ENCODE data around the gene DPP10. TPM values are rescaled to one million over a fixed set of nuclear protein-coding genes. Genes with fewer than 3 reads are reported as not detected.

Gene DPP10
- total RNA-seq, 4 donors from 2014 or later, result 1.9 to 4.6 (median 3.9) TPM

DNA sequence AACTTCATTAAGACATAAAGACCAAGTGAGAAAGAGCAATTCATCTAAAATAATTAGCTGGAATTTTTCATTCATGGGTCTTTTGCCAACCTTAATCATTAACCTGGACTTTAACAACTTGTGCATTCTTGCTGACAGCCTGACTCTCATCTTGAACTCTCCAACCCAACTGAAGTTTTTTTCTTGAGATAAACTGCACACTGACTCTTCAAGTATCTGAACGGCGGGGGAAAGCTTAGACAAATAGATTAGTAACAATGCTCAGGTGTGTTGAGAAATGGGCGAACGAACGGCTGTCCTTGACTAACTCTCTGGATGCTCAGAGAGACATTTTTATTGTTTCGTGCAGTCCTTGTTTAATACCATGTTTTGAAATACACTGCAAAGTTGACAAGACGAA is 186.0 kb downstream of the DPP10 start:
- Histone ChIP-seq H3K4me3 (no peak overlapping the region), H3K36me3 (no peaks in the 10 kb centered on the region), H3K27me3 (no peaks in the 10 kb centered on the region), H3K4me1 (no peaks in the 10 kb centered on the region), H3K27ac (no peak overlapping the region), H3K9me3 (no peaks in the 10 kb centered on the region)
- TF ChIP-seq EP300 (IDR thresholded peaks at IDR 0.05) (no peak), POLR2A (IDR thresholded peaks at IDR 0.05) (no peak), POLR2AphosphoS5 (IDR thresholded peaks at IDR 0.05) (no peak)
- TF ChIP-seq, protein P1, sequence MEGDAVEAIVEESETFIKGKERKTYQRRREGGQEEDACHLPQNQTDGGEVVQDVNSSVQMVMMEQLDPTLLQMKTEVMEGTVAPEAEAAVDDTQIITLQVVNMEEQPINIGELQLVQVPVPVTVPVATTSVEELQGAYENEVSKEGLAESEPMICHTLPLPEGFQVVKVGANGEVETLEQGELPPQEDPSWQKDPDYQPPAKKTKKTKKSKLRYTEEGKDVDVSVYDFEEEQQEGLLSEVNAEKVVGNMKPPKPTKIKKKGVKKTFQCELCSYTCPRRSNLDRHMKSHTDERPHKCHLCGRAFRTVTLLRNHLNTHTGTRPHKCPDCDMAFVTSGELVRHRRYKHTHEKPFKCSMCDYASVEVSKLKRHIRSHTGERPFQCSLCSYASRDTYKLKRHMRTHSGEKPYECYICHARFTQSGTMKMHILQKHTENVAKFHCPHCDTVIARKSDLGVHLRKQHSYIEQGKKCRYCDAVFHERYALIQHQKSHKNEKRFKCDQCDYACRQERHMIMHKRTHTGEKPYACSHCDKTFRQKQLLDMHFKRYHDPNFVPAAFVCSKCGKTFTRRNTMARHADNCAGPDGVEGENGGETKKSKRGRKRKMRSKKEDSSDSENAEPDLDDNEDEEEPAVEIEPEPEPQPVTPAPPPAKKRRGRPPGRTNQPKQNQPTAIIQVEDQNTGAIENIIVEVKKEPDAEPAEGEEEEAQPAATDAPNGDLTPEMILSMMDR (IDR thresholded peaks at IDR 0.05), result no peak
- WGBS, 2 donors (ENCODE audit: low coverage in 1 of 2), result 60 to 69% methylated on average over 7 of the region's 7 CpGs
- no peak for ATAC-seq

GRCh38 chr2:114631146-114631545 is 188.7 kb downstream of the DPP10 start:
- WGBS, 2 donors (ENCODE audit: low coverage in 1 of 2), result 36 to 54% methylated on average over 3 to 5 of the region's 6 CpGs
- TF ChIP-seq POLR2A (IDR thresholded peaks at IDR 0.05) (no peak), POLR2AphosphoS5 (IDR thresholded peaks at IDR 0.05) (no peak), EP300 (IDR thresholded peaks at IDR 0.05) (no peak)
- TF ChIP-seq, protein P1 (IDR thresholded peaks at IDR 0.05), result no peak

DNA sequence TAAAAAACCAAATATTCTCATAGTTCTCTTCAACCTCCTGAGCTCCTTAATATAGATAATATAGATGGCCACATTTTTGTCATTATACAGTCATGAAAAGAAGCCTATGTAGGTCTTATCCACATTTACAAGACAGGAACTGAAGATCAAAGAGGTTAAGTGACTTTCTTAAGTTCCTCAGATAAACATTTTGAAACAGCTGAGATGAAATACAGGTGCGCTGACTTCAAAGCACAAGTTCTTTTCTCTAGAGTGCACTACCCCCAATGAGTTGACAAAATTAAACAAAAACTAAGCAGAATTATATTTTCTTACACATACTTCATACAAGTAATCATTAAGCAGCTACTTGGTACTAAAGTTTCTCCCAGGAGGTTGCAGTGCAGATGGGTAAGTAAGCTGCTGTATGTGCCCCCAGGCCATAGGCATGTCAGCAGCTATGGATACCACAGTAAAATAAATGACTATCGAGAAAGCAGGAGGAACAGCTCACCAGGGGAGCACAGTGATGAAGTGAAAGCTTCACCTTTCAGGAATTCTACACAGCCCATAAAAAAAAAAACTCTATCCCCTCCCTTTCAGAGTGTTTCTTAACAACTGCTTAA is 199.8 kb downstream of the DPP10 start:
- WGBS, 2 donors (ENCODE audit: low coverage in 1 of 2), result 39 to 48% methylated on average over 2 of the region's 2 CpGs
- H3K36me3 ChIP-seq, result no peaks in the 10 kb centered on the region
- no peaks in the 10 kb centered on the region for H3K27me3 ChIP-seq
- no peak overlapping the region for H3K27ac ChIP-seq
- peaks cover 0 to 14% (median 0%) of the 10 kb centered on the region in 3 donors for H3K9me3 ChIP-seq
- H3K4me1 ChIP-seq, result no peaks in the 10 kb centered on the region
- TF ChIP-seq POLR2A (IDR thresholded peaks at IDR 0.05) (no peak), EP300 (IDR thresholded peaks at IDR 0.05) (no peak), POLR2AphosphoS5 (IDR thresholded peaks at IDR 0.05) (no peak)
- H3K4me3 ChIP-seq, result no peak overlapping the region
- no peak for ATAC-seq

More at GRCh38 chr2:114631146-114631545, 188.7 kb downstream of the DPP10 start:
- Histone ChIP-seq H3K36me3 (no peaks in the 10 kb centered on the region), H3K4me3 (no peak overlapping the region), H3K27ac (no peak overlapping the region), H3K9me3 (no peaks in the 10 kb centered on the region), H3K4me1 (no peaks in the 10 kb centered on the region), H3K27me3 (no peaks in the 10 kb centered on the region)
- no peak for ATAC-seq

DNA sequence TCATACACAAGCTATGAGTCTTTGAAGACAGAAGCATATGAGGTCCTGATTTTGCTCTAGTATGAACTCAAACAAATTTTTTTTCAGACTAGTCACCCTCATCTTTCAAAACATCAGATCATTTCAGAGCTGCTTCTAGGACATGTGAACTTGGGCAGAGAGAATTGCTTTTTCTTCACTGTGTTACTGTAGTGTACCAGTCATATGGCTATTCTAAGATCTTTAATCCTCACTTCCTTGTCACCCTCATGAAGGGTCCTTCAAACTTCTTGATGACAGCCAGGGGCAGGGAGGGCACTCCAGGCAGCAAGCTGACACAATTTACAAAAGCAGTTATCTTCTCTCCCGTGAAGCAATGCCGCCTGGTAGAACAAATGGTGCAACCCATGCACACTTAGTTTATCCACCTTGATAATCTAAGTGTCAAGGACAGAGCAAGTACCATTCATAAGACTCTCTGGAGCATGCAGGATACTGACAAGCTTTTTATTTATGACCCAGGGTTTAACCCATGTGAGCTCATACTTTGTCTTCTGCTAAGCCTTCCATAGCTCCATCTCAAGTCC is 200.6 kb downstream of the DPP10 start:
- H3K9me3 ChIP-seq, result peaks cover 0 to 10% (median 0%) of the 10 kb centered on the region in 3 donors
- no peak for ATAC-seq
- no peak overlapping the region for H3K4me3 ChIP-seq
- H3K27me3 ChIP-seq, result peaks cover 2% of the 10 kb centered on the region
- WGBS, 2 donors (ENCODE audit: low coverage in 1 of 2), result 16% methylated on average over 2 of the region's 2 CpGs; no CpG with 5 or more reads in 1 of the 2 donors
- no peaks in the 10 kb centered on the region for H3K4me1 ChIP-seq
- TF ChIP-seq EP300 (IDR thresholded peaks at IDR 0.05) (no peak), POLR2AphosphoS5 (IDR thresholded peaks at IDR 0.05) (no peak), POLR2A (IDR thresholded peaks at IDR 0.05) (no peak)
- TF ChIP-seq, protein P1 (IDR thresholded peaks at IDR 0.05), result no peak
- no peak overlapping the region for H3K27ac ChIP-seq
- H3K36me3 ChIP-seq, result no peaks in the 10 kb centered on the region

GRCh38 chr2:114651933-114652332 is 209.5 kb downstream of the DPP10 start:
- H3K9me3 ChIP-seq, result peaks cover 0 to 9% (median 0%) of the 10 kb centered on the region in 3 donors
- peaks cover 18% of the 10 kb centered on the region for H3K27me3 ChIP-seq
- H3K36me3 ChIP-seq, result no peaks in the 10 kb centered on the region
- H3K4me1 ChIP-seq, result no peaks in the 10 kb centered on the region
- no peak for ATAC-seq
- no peak overlapping the region for H3K4me3 ChIP-seq
- no peak overlapping the region for H3K27ac ChIP-seq
- 43 to 55% methylated on average over 2 to 4 of the region's 4 CpGs for WGBS, 2 donors (ENCODE audit: low coverage in 1 of 2)
- TF ChIP-seq, protein P1 (IDR thresholded peaks at IDR 0.05), result no peak
- no peak for TF ChIP-seq POLR2AphosphoS5 (IDR thresholded peaks at IDR 0.05)
- no peak for TF ChIP-seq POLR2A (IDR thresholded peaks at IDR 0.05)
- TF ChIP-seq EP300 (IDR thresholded peaks at IDR 0.05), result no peak
